Stimulated activated effector memory CD8-positive, alpha-beta T cell treated with anti-CD3 and anti-CD28 coated beads, Interleukin-12 subunit alpha, Interleukin-12 subunit beta, amount 100 ng/mL, for 72 hours (primary cell): ENCODE measurements around the gene MYL10.

ENCODE experiments used
- ATAC-seq: fragments of 150-1000 bp; cut with Tn5 transposase; 2 replicates; pipeline ENCODE4 v1.10.0; 2021
- DNase-seq, 2 donors: peaks; one replicate each; pipeline ENCODE4 v3.0.0; 2021 to 2022; ENCODE audit warnings: low spot score in 2 of 2
- H3K27ac Mint-ChIP-seq: one replicate; pipeline ENCODE4 v1.8.0; 2022; ENCODE audit warnings: mild to moderate bottlenecking, mixed read lengths
- H3K36me3 Mint-ChIP-seq: one replicate; pipeline ENCODE4 v1.8.0; 2022; ENCODE audit warnings: mild to moderate bottlenecking, mixed read lengths
- H3K4me1 Mint-ChIP-seq: one replicate; pipeline ENCODE4 v1.8.0; 2022; ENCODE audit warnings: mixed read lengths
- H3K4me3 Mint-ChIP-seq: one replicate; pipeline ENCODE4 v1.8.0; 2022; ENCODE audit warnings: mild to moderate bottlenecking, mixed read lengths
- H3K9me3 Mint-ChIP-seq: one replicate; pipeline ENCODE4 v1.8.0; 2022; ENCODE audit warnings: mixed read lengths

The MYL10 gene

GRCh38 chr7:101633511-101633910, 4.4 kb upstream of the MYL10 start:
- no peak overlapping the region for H3K27ac Mint-ChIP-seq
- DNase-seq (no peak), ATAC-seq (no peak)
- no peaks in the 10 kb centered on the region for H3K36me3 Mint-ChIP-seq
- no peaks in the 10 kb centered on the region for H3K9me3 Mint-ChIP-seq
- H3K4me3 Mint-ChIP-seq, result no peak overlapping the region
- H3K4me1 Mint-ChIP-seq, result no peaks in the 10 kb centered on the region

DNA sequence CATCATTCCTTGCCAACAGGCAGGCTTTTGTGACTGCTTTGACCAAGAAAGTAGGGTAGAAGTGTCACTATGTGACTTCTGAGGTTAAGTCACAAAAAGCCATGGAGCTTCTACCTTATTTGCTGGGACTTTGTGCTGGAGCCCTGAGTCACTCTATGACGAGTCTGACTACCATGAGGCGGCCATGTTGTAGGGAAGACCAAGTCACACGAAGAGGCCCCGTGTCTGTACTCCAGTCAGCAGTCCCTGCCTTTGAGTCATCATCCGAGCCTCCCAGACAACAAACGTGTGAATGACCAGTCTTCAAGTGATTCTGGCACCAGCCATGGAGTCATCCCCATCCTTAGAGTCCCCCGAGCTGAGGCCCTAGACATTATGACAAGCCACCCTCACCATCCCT, 3.5 kb upstream of the MYL10 start:
- H3K4me1 Mint-ChIP-seq, result no peaks in the 10 kb centered on the region
- H3K4me3 Mint-ChIP-seq, result no peak overlapping the region
- H3K27ac Mint-ChIP-seq, result no peak overlapping the region
- DNase-seq (no peak), ATAC-seq (no peak)
- no peaks in the 10 kb centered on the region for H3K9me3 Mint-ChIP-seq
- H3K36me3 Mint-ChIP-seq, result no peaks in the 10 kb centered on the region

DNA sequence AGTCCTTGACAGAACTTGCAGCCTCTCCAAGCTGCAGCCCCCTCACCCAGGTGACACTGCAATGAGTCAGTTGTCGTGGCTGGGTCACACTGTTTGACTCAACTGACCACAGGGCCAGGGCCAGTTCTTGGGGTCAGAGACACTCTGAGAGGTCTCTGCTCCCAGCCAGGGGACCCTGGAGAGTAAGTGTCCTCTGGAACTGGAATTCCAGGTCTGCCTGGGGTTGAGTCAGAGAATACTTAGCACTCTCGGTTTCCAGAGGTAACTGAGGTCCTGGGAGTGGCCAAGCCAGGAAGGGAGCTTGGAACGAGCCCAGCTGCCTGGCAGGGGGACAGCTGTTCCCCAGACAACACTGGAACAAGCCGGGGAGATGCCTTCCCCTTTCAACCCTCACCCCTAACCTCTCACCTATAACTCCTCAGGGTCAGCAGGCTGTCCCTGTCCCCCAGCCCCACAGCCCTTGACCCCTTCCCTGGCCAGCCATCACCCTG, 2.2 kb upstream of the MYL10 start:
- Mint-ChIP-seq H3K36me3 (no peaks in the 10 kb centered on the region), H3K27ac (no peak overlapping the region), H3K4me1 (no peaks in the 10 kb centered on the region), H3K9me3 (no peaks in the 10 kb centered on the region), H3K4me3 (no peak overlapping the region)
- ATAC-seq (no peak), DNase-seq (no peak)

- no peaks in the 10 kb centered on the region for H3K36me3 Mint-ChIP-seq
- DNase-seq (no peak), ATAC-seq (no peak)
- H3K4me3 Mint-ChIP-seq, result no peak overlapping the region
- no peak overlapping the region for H3K27ac Mint-ChIP-seq
- H3K9me3 Mint-ChIP-seq, result no peaks in the 10 kb centered on the region
- no peaks in the 10 kb centered on the region for H3K4me1 Mint-ChIP-seq
Observed at GRCh38 chr7:101630591-101630990, 1.5 kb upstream of the MYL10 start.

GRCh38 chr7:101628522-101628921, 574 bp downstream of the MYL10 start:
- Mint-ChIP-seq H3K9me3 (no peaks in the 10 kb centered on the region), H3K27ac (no peak overlapping the region), H3K4me3 (no peak overlapping the region), H3K4me1 (no peaks in the 10 kb centered on the region), H3K36me3 (no peaks in the 10 kb centered on the region)
- no peak for ATAC-seq
- DNase-seq, result no peak

DNA sequence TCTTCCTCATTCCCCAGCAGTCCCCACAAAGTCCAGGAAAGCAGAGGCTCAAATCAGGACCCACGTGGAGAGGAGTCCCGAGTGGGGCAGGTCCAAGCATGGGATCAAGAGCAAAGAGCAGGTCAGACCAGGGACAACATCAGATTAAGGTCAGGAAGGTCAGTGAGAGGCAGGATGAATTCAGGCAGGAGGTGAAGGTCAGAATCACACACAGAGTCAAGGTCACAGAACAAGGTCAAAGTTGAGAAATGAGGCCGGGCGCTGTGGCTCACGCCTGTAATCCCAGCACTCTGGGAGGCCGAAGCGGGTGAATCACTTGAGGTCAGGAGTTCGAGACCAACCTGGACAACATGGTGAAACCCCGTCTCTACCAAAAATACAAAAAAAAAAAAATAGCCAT, 2.3 kb downstream of the MYL10 start:
- Mint-ChIP-seq H3K27ac (no peak overlapping the region), H3K36me3 (no peaks in the 10 kb centered on the region)

GRCh38 chr7:101626069-101626671, 2.9 kb downstream of the MYL10 start:
- Mint-ChIP-seq H3K27ac (no peak overlapping the region), H3K4me3 (no peak overlapping the region), H3K4me1 (no peaks in the 10 kb centered on the region), H3K36me3 (no peaks in the 10 kb centered on the region), H3K9me3 (no peaks in the 10 kb centered on the region)
- ATAC-seq, result no peak
- no peak for DNase-seq

More for the DNA sequence above, 2.3 kb downstream of the MYL10 start:
- Mint-ChIP-seq H3K9me3 (no peaks in the 10 kb centered on the region), H3K4me1 (no peaks in the 10 kb centered on the region), H3K4me3 (no peak overlapping the region)
- ATAC-seq (no peak), DNase-seq (no peak)

GRCh38 chr7:101625031-101625791, 3.9 kb downstream of the MYL10 start:
- no peak overlapping the region for H3K4me3 Mint-ChIP-seq
- H3K9me3 Mint-ChIP-seq, result no peaks in the 10 kb centered on the region
- H3K27ac Mint-ChIP-seq, result no peak overlapping the region
- DNase-seq, result no peak
- H3K4me1 Mint-ChIP-seq, result no peaks in the 10 kb centered on the region
- ATAC-seq, result no peak
- no peaks in the 10 kb centered on the region for H3K36me3 Mint-ChIP-seq

GRCh38 chr7:101624246-101625001, 4.7 kb downstream of the MYL10 start:
- Mint-ChIP-seq H3K36me3 (no peaks in the 10 kb centered on the region), H3K4me3 (no peak overlapping the region), H3K9me3 (no peaks in the 10 kb centered on the region), H3K4me1 (no peaks in the 10 kb centered on the region), H3K27ac (no peak overlapping the region)
- ATAC-seq (no peak), DNase-seq (no peak)

DNA sequence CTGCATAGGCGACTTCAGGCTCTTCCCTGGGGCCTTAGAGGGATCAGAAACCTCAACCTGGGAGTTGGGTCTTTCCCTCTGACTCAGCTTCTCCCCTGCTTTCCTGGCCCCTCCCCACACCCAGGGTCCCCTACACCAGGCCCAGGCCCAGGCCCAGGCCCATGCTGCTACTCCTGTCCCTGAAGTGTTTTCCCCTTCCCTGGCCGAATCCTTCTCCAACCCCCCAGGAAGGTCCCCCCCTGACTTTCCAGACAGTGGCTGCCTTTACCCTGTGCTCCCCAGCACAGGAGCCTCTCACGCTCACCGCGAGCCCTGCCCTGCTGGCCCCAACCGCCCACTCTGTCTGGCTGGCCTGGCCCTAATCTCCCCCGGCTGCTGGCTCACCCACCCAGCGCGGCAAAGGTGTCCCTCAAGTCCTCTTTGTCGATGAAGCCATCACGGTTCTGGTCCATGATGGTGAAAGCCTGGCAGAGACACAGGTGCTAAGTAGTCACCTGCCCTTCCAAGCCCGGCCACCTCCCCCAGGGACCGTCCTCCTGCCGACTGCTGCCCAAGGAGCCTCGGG, 6.4 kb downstream of the MYL10 start:
- Mint-ChIP-seq H3K36me3 (no peaks in the 10 kb centered on the region), H3K27ac (no peak overlapping the region), H3K9me3 (no peaks in the 10 kb centered on the region), H3K4me3 (no peak overlapping the region), H3K4me1 (no peaks in the 10 kb centered on the region)
- no peak for DNase-seq
- ATAC-seq, result no peak

DNA sequence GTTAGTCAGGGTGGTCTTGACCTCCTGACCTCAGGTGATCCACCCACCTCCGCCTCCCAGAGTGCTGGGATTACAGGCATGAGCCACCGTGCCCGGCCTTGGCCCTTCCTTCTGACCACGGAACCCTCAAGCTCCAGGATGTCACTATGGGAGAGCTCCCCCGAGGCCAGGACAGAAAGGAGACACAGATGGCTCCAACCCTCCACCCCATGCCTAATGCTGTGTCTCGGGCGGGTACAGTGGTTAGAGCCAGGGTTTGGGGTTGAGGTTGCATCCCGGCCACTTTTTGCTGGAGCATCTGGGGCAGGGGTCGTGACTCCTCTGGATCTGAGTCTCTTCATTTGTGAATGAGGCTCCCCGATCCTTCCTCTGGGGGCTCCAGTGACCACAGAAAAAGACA, 8.1 kb downstream of the MYL10 start:
- no peak for DNase-seq
- Mint-ChIP-seq H3K27ac (no peak overlapping the region), H3K4me3 (no peak overlapping the region), H3K4me1 (no peaks in the 10 kb centered on the region), H3K36me3 (no peaks in the 10 kb centered on the region), H3K9me3 (no peaks in the 10 kb centered on the region)
- ATAC-seq, result no peak

GRCh38 chr7:101620395-101620794, 8.7 kb downstream of the MYL10 start:
- Mint-ChIP-seq H3K4me3 (no peak overlapping the region), H3K9me3 (no peaks in the 10 kb centered on the region), H3K27ac (no peak overlapping the region), H3K4me1 (no peaks in the 10 kb centered on the region), H3K36me3 (no peaks in the 10 kb centered on the region)
- no peak for ATAC-seq
- no peak for DNase-seq

DNA sequence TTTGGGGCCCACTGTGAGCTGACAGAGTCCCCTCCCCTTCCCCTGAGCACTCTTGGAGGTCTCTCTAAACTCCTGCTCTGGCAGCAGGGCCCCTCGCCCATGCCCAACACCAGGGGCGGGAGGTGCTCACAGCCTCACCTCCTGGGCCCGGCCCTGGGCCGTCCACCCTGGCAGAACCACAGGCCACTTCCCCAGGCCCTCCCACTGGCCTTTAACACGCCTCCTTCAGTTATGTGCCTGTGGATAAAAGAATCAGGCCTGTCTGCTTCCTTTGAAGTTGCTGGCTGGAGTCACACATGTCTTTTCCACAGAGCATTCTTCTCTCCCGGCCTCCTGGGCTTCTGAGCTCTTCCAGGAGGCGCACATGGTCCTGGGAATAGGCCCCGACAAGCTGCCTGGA, 10.2 kb downstream of the MYL10 start:
- Mint-ChIP-seq H3K4me3 (no peak overlapping the region), H3K4me1 (no peaks in the 10 kb centered on the region), H3K36me3 (no peaks in the 10 kb centered on the region), H3K9me3 (no peaks in the 10 kb centered on the region), H3K27ac (no peak overlapping the region)
- no peak for DNase-seq
- no peak for ATAC-seq

- no peaks in the 10 kb centered on the region for H3K9me3 Mint-ChIP-seq
- no peak overlapping the region for H3K4me3 Mint-ChIP-seq
- no peaks in the 10 kb centered on the region for H3K4me1 Mint-ChIP-seq
- no peaks in the 10 kb centered on the region for H3K36me3 Mint-ChIP-seq
- ATAC-seq, result no peak
- DNase-seq, result no peak
- no peak overlapping the region for H3K27ac Mint-ChIP-seq
Observed at GRCh38 chr7:101618207-101618839, 10.8 kb downstream of the MYL10 start.
